ENCODE measurements around the gene TUBB1.
A peak's percentile ranks its signal among the peaks of the same experiment; 100 is the strongest.

GRCh38 chr20:59032713-59033059, 13.5 kb downstream of the TUBB1 start:
- TF ChIP-seq CTCF (CRISPR knock-in tag; IDR thresholded peaks at IDR 0.05) (peak; percentile 18), BCL3 (CRISPR knock-in tag; IDR thresholded peaks at IDR 0.05) (no peak), CREB3 (CRISPR knock-in tag; IDR thresholded peaks at IDR 0.05) (no peak), TOPORS (CRISPR knock-in tag; IDR thresholded peaks at IDR 0.05) (no peak), CEBPZ (IDR thresholded peaks at IDR 0.05; ENCODE audit: low read length) (no peak), TAF1 (CRISPR knock-in tag; IDR thresholded peaks at IDR 0.05) (no peak), ZNF318 (CRISPR knock-in tag; IDR thresholded peaks at IDR 0.05) (no peak), IRF2 (CRISPR knock-in tag; IDR thresholded peaks at IDR 0.05) (no peak), HOXA9 (CRISPR knock-in tag; IDR thresholded peaks at IDR 0.05; ENCODE audit: borderline replicate concordance) (no peak), EZH2 (conservative IDR thresholded peaks at IDR 0.05; ENCODE audit: low read depth, low read length) (no peak), HIVEP1 (CRISPR knock-in tag; IDR thresholded peaks at IDR 0.05) (no peak), ZNF160 (CRISPR knock-in tag; IDR thresholded peaks at IDR 0.05) (no peak)
